Cerebellar nuclear complex (tissue), 1 donor: ENCODE measurements around the gene WFDC5.
"Not testable (repeated sequence)": the region's sequence is repeated elsewhere in the genome, so short reads cannot be mapped to it uniquely, and the experiment has no call there.

Source experiments
- DNase-seq, 2 experiments: peaks; one replicate each; lab custom pipeline; 2025; lab: John Stamatoyannopoulos, UW

WFDC5 gene

GRCh38 chr20:45087814-45088213 lies 27.2 kb downstream of the WFDC5 start:
- no peak for DNase-seq

GRCh38 chr20:45087097-45087790 lies 27.7 kb downstream of the WFDC5 start:
- DNase-seq, result no peak

- DNase-seq, result no peak
Observed at GRCh38 chr20:45085867-45086266, 29.1 kb downstream of the WFDC5 start.

- no peak for DNase-seq
Observed at GRCh38 chr20:45085289-45085688, 29.7 kb downstream of the WFDC5 start.

GRCh38 chr20:45083127-45083526 lies 31.8 kb downstream of the WFDC5 start:
- DNase-seq, result no peak

- DNase-seq, result no peak
Observed at GRCh38 chr20:45082468-45082867, 32.5 kb downstream of the WFDC5 start.

DNA sequence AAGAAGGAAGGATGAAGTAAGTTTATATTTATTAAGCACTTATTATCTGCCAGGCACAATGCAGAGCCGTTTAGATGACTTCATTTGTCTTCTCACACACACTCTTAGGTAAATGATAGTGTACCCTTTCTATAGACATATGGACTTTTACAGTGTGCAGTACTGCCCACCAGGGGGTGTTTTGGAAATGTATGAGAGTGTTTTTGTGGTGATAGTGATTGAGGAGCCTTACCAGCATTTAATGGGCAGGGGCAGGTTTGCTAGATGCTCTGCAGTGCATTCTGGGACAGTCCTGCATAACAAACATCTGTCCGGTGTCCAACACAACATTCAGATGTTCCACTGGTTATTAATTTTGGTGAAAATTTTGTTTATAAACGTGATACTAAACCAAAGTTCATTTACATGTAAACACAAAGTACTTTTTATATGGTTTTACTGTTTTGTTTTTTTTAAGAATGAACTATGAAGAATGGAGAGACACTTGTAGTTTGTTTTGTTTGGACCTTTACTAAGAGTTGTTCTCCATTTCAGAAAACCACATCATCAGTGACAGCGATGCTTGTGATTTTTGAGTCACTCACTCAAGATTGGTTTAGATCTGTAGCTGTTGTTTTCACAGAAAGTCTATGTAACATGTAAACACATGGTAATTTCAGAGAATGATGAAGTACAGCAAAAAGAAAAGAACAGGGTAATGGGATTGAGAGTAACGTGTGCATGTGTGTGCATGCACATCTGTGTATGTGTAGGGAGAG lies 33.9 kb downstream of the WFDC5 start:
- no peak for DNase-seq

- no peak for DNase-seq
Observed at GRCh38 chr20:45077559-45077958, 37.4 kb downstream of the WFDC5 start.

DNA sequence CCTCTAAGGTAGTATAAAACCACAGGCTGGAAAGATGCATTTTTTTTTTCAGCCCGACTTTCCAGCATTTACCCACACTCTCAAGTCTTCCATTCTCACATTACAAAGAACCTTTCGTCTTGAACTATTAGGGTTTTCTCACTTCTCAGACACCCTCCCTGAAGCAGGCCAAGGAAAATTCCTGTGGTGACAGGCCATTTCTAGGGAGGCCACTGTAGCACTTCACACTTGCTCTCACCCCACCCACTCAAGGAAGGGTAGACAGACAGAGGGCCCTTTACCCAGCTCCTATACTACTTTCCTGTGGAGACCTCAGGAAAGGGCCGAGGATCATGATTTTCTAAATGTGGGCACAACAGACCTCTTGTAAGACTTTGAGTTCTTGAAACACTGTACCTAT lies 41.8 kb downstream of the WFDC5 start:
- DNase-seq, result no peak

DNA sequence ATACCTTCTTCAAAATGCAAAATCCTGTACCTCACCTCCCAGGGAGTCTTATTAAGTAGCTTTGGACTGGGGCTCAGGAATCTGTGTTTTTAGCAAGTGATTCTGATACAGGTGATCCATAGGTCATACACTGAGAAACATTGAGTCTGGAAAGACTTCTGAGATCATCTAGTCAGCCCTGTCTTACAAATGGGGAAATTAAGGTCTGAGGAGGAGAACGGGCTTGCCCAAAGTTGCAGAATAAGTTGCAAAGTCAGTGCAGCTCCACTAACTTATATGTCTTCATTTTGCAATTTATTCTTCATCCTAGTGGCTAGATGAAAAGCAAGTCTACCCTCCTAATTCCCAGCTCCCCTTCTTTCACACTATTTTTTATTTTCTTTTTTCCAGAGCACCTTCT lies 42.9 kb downstream of the WFDC5 start:
- DNase-seq, result no peak

DNA sequence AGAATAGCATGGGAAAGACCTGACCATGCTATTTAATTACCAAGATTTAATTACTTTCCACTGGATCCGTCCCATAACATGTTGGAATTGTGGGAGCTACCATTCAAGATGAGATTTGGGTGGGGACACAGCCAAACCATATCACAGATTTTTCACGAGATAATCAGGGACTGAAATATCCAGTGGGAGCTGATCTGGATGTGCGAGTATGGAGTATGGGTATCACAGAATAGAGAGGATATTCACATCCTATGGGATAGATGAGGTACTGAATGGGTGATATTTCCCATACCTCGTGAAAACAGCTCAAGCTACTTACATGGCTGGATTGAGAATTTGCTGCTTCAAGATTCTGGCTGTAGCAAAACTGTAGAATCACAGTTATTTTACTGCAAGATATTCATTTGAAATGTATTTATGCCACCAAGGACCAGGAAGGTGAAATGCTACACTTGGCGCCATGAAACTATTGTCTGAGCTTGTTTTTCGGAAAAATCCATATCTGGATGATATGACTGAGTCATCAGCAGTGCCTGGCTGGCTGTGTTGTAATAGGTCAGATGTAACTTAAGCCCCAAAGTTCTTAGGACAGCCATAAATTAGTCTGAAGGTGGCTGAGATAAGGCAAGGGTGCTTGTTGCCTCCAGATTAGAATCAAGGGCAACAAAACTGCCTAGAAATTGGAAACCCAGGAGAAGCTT lies 43.9 kb downstream of the WFDC5 start:
- no peak for DNase-seq

DNA sequence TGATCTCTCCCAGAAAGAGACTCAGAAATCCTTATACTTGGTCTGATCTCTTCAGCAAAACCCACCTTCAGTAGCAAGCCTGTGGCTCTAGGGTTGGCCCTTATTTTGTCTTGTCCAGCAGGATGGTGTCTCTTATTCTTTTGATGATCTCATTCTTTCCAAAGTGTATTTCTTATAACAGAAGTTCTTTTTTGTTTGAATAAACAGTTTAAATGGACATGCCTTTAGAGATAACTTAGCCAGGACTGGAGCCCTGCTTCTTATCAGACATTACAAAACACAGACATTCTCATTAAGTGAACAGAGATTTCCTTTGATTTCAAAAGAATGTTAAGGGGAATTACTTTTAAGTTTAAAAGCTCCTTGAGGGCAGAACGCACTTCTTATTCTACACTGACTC lies 45.7 kb downstream of the WFDC5 start:
- no peak for DNase-seq

DNA sequence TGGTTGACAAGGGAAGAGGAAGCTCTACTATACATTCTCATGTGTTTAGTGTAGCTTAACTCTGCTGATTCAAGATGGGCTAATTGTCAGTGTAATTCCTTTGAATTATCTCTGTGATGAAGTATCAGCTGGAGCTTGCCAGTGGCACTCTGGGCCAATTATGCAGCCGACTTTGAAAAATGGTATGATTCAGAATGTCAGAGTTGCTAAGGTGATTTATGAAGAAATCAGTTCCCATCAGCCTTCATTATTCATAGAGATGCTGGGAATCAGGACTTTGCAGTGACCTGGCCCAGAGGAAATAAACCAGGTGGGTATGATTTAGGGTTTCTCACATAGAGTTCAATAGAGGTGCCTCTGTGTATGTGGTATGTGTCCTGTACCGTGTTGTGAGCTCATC lies 47.4 kb downstream of the WFDC5 start:
- no peak for DNase-seq

DNA sequence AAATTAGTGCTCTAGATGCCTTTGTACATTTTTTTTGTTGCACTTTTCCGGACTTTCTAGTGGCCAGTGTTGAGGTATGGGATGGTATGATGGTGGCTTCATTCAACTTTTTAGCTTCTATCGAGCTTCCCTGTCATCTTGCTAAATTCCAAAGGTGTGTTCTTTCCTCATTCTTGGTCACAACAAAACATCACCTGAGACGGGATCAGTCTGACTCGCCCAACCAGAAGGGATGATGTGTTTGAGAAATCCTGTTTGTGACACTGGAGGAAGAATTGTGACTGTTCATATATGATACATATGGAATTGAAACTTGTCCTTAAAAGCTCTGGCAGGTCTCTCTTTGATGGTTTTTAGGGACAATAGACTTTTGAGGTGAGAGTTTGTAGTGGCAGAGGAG lies 47.9 kb downstream of the WFDC5 start:
- DNase-seq, result no peak

GRCh38 chr20:45066372-45066771 lies 48.6 kb downstream of the WFDC5 start:
- DNase-seq, result no peak

- DNase-seq, result no peak
Observed at GRCh38 chr20:45064812-45065211, 50.2 kb downstream of the WFDC5 start.

DNA sequence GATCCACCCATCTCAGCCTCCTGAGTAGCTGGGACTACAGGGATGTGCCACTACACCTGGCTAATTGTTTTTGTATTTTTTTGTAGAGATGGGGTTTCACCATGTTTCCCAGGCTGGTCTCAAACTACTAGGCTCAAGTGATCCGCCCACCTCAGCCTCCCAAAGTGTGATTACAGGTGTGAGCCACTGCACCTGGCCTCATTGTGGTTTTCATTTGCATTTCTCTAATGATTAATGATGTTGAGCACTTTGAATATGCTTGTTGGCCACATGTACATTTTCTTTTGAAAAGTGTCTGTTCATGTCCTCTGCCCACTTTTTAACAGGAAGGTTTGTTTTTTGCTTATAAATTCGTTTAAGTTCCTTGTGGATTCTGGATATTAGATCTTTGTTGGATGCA lies 51.9 kb downstream of the WFDC5 start:
- not testable (repeated sequence) for DNase-seq

DNA sequence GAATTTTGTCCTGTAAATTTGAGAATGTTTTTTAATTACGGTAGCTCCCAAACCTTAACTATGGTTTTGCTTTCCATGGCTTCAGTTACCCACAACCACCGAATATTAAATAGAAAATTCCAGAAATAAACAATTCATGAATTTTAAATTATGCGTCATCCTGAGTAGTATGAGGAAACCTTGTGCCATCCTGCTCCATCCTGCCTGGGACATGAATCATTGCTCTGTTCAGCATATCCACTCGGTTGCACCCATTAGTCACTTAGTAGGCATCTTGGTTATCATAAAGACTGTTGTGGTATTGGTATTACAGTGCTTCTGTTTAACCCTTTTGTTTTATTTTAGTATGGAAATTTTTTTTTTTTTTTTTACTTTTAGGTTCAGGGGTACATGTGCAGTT lies 53.7 kb downstream of the WFDC5 start:
- DNase-seq, result no peak

DNA sequence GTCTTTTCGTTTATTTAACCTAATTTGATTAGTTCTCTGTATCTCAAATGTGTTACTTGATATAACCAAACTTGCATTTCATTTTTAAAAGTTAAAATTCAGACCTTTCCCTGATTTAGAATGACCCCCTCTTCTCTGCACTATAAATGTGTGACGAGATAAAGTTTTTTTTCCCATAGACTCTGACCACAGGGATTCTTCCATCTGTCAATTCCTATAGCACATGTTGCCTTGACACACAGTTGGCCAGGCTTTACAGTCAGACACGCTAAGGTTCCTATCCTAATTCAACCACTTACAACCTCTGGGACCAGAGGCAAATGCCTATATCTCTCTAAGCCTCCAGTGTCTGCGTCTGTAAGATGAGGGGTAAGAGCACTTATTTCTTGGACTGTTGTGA lies 54.7 kb downstream of the WFDC5 start:
- no peak for DNase-seq
